HL-60/S4 (cell line): ENCODE results near the gene KRTAP6-1.

Experiments used
- in situ Hi-C: fragments of 300-500 bp; cut with MboI; formaldehyde crosslinking; loops from 2 replicates; pipeline ENCODE4 v1.14.3; 2022; ENCODE audit warnings: low sequenced_read_pairs

Gene KRTAP6-1

GRCh38 chr21:30613836-30614235 lies at the start of gene KRTAP6-1:
Gene KRTAP6-1 (minus strand): TSS chr21:30613930. CDS start chr21:30613904, 26 bp downstream.
- in situ Hi-C loops: no loop called here

DNA sequence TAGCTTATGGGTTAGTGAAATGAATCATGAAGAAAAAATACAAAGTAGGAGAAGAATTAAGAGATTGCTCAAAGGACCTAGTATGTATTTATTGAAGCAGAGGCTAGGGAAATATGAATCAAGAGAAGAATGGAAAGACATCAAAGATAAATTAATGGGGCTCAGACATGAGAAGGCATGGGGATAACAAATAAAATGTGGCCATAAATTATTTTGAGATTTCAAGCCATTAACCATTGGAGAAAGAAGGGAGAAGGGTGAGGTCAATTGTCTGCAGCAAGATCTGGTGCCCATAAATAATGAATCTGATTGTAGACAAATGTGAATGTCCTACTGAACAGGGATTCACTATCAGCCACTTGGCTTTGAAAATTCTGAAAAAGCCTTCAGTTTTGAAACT lies 39.2 kb upstream of the KRTAP6-1 start:
- in situ Hi-C loops: no loop called here

DNA sequence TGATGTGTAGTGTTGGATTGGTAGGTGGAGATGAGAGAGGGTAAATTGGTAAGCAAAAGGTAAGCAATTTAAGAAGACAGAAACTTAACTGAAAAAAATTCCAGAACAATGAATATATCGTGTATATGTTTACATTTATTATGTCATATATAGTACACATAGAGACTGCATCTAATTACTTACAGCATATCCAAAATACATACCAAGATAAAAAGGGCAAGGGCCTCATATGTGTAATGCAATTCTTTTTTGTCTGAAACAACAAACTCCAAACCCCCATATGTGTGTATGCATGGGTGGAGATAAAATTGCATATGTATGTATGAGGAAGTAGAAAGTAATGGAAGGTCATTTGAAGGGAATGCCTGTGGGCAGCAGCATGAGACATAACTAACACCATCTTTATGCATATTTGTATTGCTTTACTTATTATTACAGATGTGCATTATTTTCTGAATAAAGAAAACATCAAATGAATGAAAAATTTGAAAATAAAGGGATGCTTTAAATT lies 33.2 kb upstream of the KRTAP6-1 start:
- in situ Hi-C loops: no loop called here

GRCh38 chr21:30642564-30642963 lies 28.8 kb upstream of the KRTAP6-1 start, which contains the start of gene KRTAP20-3:
Gene KRTAP20-3 (plus strand): TSS chr21:30642864.
- in situ Hi-C loops: no loop called here

GRCh38 chr21:30638686-30639085 lies 25.0 kb upstream of the KRTAP6-1 start:
- in situ Hi-C loops: no loop called here

- in situ Hi-C loops: no loop called here
These were observed 21.2 kb upstream of the KRTAP6-1 start, which contains the start of gene KRTAP20-2 for GRCh38 chr21:30634906-30635305. Gene KRTAP20-2 (plus strand): TSS chr21:30635206. CDS start chr21:30635264, 58 bp downstream.

DNA sequence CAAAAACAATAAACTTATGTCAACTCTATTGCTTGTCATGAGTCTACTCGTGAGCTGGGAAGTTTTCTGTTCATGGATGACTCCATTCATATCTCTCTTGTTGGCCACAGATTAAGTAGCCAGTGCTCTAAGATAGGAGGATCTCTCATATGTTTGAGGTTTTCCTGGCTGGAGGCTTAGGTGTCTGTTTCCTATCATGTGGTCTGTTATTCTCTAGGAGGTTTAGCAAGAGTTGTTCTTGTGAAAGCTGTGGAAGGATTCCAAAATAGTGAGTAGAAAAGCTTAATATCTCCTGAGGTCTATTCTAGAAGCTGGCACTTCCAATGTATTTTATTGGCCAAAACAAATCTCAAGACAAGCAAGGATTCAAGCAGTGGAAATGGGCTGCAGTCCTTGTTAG lies 15.5 kb upstream of the KRTAP6-1 start:
- in situ Hi-C loops: no loop called here

DNA sequence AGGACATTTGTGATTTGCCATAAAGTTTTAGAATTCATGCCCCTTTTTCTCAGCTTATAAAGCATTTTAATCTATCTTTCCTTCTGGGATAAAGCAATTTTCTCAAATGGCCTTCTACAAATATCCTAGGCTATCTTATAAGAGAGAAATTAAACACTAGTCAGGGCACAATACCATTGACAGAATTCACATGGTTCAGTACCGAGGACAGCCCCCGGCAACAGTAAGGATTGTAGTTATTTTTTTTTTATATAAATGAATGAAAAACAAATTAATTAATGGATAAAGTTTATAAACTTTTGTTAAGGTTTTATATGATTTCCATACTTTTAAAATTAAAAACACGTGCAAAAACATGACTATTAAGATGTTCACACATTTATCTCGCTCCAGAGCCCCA lies 14.4 kb upstream of the KRTAP6-1 start:
- in situ Hi-C loops: no loop called here

GRCh38 chr21:30625449-30626165 lies 11.9 kb upstream of the KRTAP6-1 start:
- in situ Hi-C loops: no loop called here

DNA sequence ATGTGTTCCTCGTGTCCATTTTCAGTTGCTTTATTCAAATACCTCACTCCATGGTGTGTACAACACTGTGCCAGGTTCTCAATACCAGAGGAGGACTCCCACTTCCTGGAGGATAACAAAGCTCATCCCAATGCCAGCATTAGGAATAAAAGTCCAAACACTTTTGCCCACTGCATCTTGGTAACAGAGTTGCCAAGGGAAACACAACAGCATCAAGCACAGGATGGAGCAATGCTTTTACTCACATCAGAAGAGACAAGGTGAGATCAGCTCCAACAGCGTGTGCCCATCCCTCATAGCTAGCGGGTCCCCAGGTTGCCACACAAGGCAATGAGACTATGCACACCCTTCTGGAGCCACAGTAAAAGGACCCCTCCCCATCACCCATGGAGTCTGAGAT lies 9.6 kb upstream of the KRTAP6-1 start:
- in situ Hi-C loops: no loop called here

GRCh38 chr21:30620522-30620921 lies 6.8 kb upstream of the KRTAP6-1 start, which contains the start of gene KRTAP20-4:
Gene KRTAP20-4 (plus strand): TSS chr21:30620627.
- in situ Hi-C loops: no loop called here

DNA sequence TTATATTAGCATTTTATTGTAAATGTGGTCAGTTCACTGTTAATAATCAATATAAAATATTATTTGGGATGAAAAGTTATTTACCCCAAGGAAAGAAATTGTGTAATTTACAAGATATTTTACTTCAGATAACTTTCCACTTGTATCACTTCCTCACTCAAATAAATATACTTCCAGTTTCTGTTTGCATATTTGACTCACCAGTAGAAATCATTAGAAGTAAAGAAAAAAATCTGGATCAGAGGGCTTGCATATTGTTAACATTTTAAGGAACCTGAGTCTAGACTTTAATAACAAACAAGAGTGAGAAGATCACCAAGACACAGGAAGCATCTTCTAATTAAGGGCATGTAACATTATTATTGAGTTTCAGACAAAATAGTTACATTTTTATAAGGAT lies 6.3 kb upstream of the KRTAP6-1 start:
- in situ Hi-C loops: no loop called here

GRCh38 chr21:30616125-30616524 lies 2.4 kb upstream of the KRTAP6-1 start, which contains the start of gene KRTAP20-1:
Gene KRTAP20-1 (plus strand): TSS chr21:30616425. CDS start chr21:30616455, 30 bp downstream.
- in situ Hi-C loops: no loop called here

DNA sequence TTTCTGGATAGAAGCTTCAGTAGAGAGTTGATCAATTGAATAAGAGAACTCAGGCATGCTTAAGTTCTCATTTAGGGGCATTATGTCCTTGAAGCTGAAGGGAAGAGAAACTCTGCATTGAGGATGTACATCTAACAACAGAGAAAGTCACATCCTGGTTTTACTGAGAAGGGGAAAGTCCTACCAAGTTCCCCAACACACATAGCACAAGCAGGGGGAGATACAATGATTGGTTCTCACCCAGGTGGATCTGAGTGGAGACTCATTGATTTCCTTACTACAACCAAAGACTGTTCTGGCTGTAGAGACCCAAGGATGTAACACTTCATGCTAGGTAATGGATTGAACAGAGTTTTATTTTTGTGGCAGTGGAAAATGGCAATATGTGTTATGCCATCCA lies 1.5 kb upstream of the KRTAP6-1 start:
- in situ Hi-C loops: no loop called here

- in situ Hi-C loops: no loop called here
These were observed 1.6 kb downstream of the KRTAP6-1 start for GRCh38 chr21:30612132-30612531.

DNA sequence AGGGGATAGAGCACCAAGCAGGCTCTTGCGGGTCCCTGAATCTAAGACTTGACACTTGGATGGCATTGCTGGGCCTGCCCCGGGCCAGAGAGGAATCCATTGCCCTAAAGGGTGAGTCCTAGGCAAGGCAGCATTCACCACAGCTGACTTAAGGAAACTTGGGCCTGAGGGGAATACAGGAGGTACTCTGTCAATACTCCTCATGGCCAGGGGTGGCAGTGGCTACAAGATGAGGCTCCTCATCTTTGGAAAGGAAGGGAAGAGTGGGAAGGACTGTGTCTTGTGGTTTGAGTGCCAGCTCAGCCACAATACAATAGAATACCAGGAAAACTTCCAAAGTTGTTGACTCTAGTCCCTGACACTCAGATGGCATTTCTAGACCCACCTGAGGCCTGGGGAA lies 7.8 kb downstream of the KRTAP6-1 start:
- in situ Hi-C loops: no loop called here

DNA sequence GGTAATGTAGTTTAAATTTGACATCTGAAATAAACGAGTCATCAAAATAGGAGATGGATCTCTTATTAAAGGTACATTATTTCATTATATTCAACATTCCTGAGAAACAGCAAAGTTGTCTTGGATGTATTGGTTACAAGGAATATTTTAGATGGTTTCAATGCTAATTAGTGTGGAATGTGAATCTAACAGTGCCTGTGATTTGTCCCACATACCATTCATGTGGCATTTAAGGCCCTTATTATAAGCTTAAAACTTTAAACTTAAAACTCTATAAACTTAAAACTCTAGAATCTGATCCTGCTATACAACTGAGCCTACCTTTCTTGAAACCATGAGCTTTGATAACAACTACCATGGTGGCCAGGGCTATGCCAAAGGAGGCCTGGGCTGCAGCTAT lies 12.9 kb downstream of the KRTAP6-1 start, which contains the start of gene KRTAP22-1:
KRTAP22-1 (plus strand) TSS at position 301 of the 400 bp plus-strand sequence.
- in situ Hi-C loops: no loop called here

DNA sequence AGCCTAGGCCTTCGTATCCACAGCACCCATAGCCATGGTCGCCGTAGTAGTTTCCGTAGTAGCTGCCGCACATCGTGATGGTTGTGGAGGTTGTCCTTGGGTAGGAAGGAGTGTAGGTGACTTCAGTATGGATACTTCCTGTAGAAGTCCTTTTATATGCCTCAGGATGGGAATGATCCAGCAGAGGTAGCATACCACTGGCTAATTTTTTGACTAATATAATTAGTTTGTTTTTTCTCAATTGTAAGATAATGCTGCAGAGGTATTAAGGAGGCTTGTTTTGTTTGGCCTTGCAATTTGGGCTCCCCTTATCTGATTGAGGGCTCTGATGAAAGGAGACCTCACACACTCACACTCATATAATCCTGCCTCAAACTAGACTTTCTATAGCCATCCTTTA lies 14.9 kb downstream of the KRTAP6-1 start, which contains the start of gene KRTAP6-2:
KRTAP6-2 (minus strand) TSS at position 101 of the 400 bp plus-strand sequence; CDS start at position 73, 28 bp downstream.
- in situ Hi-C loops: no loop called here

- in situ Hi-C loops: no loop called here
These were observed 21.6 kb downstream of the KRTAP6-1 start, which contains the start of gene KRTAP6-3 for GRCh38 chr21:30592140-30592539. Gene KRTAP6-3 (plus strand): TSS chr21:30592440. CDS start chr21:30592446, 6 bp downstream.

- in situ Hi-C loops: no loop called here
These were observed 23.4 kb downstream of the KRTAP6-1 start, which contains the start of gene KRTAP22-2 for GRCh38 chr21:30590297-30590696. Gene KRTAP22-2 (minus strand): TSS chr21:30590397.

- in situ Hi-C loops: no loop called here
These were observed 30.9 kb downstream of the KRTAP6-1 start for GRCh38 chr21:30582870-30583269.

DNA sequence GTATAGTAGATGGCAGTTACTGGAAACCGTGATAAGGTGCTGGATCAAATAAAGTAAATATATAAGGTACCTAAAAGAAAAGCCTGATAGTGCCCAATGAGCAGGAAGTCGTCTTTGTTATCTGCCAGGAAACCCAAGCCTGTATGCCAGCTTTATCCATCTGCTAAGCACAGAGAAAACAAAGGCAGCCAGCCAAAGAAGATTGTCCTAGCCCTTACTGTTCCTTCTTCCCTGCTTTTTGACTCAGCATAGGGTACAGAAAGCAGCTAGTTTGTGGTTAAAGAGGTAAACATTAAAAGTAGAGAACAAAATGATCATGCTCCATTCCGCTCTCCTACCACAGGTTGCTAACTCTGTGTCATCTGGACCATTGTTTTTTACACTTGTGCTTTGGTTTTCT lies 33.6 kb downstream of the KRTAP6-1 start:
- in situ Hi-C loops: no loop called here
